ENCODE measurements around the gene MYRIP.

MYRIP gene

GRCh38 chr3:40096661-40097111 lies 287.3 kb downstream of the MYRIP start:
- no peak overlapping the region for H3K4me3 ChIP-seq (ENCODE audit: insufficient read depth in 1 of 2, low read depth in 1 of 2, low read length in 2 of 2)
- peaks cover 11% of the 10 kb centered on the region for H3K9me3 ChIP-seq (ENCODE audit: control insufficient read depth, low read length)
- H4K91ac ChIP-seq (ENCODE audit: low read length), result no peak overlapping the region
- H2AFZ ChIP-seq (ENCODE audit: low read depth, low read length), result no peak overlapping the region
- no peaks in the 10 kb centered on the region for H3K79me1 ChIP-seq (replicated peaks; ENCODE audit: low read length, poor library complexity, severe bottlenecking)
- H3K4ac ChIP-seq (ENCODE audit: low read depth in 1 of 2, low read length in 2 of 2), result no peak overlapping the region
- H3K27ac ChIP-seq (ENCODE audit: low read length, poor library complexity, severe bottlenecking), result no peak overlapping the region
- H3K18ac ChIP-seq (ENCODE audit: low read depth in 1 of 2, low read length in 2 of 2), result no peak overlapping the region
- H3K4me1 ChIP-seq (ENCODE audit: control insufficient read depth, insufficient read depth, low read depth, low read length), result peaks cover 1% of the 10 kb centered on the region
- no peak overlapping the region for H2BK12ac ChIP-seq (ENCODE audit: low read length in 2 of 2)
- no peak overlapping the region for H2BK5ac ChIP-seq (ENCODE audit: low read depth, low read length, poor library complexity, severe bottlenecking)
- no peak overlapping the region for H2BK120ac ChIP-seq (ENCODE audit: low read depth, low read length)
- H3K14ac ChIP-seq (ENCODE audit: low read length in 2 of 2), result no peak overlapping the region
- no peak overlapping the region for H4K8ac ChIP-seq (ENCODE audit: low read length)
- no peak overlapping the region for H3K23ac ChIP-seq (ENCODE audit: low read length in 2 of 2)
- no peak overlapping the region for H2BK15ac ChIP-seq (ENCODE audit: low read depth, poor library complexity, severe bottlenecking)
- H3K9ac ChIP-seq (ENCODE audit: low read length), result no peak overlapping the region
- DNase-seq, result no peak
- 88% methylated on average over 5 of the region's 6 CpGs for WGBS
- H3K27me3 ChIP-seq (ENCODE audit: control insufficient read depth in 1 of 2, insufficient read depth in 1 of 2, low read length in 2 of 2), result no peaks in the 10 kb centered on the region
- no peaks in the 10 kb centered on the region for H3K36me3 ChIP-seq (ENCODE audit: control insufficient read depth in 1 of 2, insufficient read depth in 2 of 2, low read depth in 1 of 2, low read length in 2 of 2)
- H3K4me2 ChIP-seq (ENCODE audit: low read length, poor library complexity, severe bottlenecking), result no peak overlapping the region
- H2AK5ac ChIP-seq (ENCODE audit: low read length, severe bottlenecking), result no peak overlapping the region

DNA sequence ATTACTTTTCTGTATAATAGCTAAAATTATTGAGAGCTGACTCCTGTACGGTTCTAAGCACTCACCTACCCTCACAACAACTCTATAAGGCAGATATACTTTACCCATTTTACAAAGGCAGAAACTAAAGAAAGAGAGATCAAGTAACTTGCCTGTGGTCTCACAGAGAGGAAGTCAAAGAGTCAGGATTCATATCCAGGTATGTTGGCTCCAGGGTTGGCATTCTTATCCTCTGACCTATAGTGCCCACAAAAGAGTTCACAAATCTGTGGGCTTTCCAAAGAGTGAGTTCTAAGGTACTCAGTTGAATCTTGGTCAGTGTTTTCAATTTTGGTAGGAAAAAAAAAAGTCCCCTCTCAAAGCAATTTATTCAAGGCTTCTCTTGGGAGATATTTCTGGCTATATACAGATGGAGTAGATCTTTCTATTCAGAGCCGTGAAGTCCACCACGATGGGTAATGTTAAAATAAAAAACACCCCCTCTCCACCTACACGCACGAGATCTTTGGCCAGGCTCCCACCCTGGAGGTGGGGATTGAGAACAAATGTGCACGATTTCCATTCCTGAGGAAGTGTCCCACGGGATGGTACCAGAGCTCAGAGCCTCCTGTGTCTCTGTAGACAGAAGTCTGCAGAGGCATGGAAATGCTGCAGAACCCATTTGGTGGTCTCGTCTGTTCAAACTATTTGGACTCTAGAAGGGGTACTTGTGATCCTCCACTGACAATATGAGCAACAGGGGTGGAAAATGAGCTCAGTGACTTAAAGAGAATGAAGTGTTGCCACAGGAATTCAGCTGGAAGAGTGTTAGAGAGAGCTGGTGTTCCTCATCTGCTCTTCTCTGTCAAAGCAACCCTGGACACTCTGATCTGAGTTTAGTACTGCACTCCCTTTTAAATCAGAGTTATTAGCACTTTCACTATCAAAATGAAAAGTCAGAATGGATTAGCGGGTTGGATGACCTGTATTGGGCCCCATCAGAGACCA lies 288.0 kb downstream of the MYRIP start:
- no peak overlapping the region for H3K27ac ChIP-seq (ENCODE audit: low read length, poor library complexity, severe bottlenecking)
- H4K8ac ChIP-seq (ENCODE audit: low read length), result no peak overlapping the region
- no peak overlapping the region for H3K4me2 ChIP-seq (ENCODE audit: low read length, poor library complexity, severe bottlenecking)
- peaks cover 17% of the 10 kb centered on the region for H3K9me3 ChIP-seq (ENCODE audit: control insufficient read depth, low read length)
- no peaks in the 10 kb centered on the region for H3K79me1 ChIP-seq (replicated peaks; ENCODE audit: low read length, poor library complexity, severe bottlenecking)
- H3K4me3 ChIP-seq (ENCODE audit: insufficient read depth in 1 of 2, low read depth in 1 of 2, low read length in 2 of 2), result no peak overlapping the region
- no peak overlapping the region for H3K23ac ChIP-seq (ENCODE audit: low read length in 2 of 2)
- H2AFZ ChIP-seq (ENCODE audit: low read depth, low read length), result no peak overlapping the region
- no peak overlapping the region for H3K4ac ChIP-seq (ENCODE audit: low read depth in 1 of 2, low read length in 2 of 2)
- H3K9ac ChIP-seq (ENCODE audit: low read length), result no peak overlapping the region
- H2BK5ac ChIP-seq (ENCODE audit: low read depth, low read length, poor library complexity, severe bottlenecking), result no peak overlapping the region
- no peaks in the 10 kb centered on the region for H3K36me3 ChIP-seq (ENCODE audit: control insufficient read depth in 1 of 2, insufficient read depth in 2 of 2, low read depth in 1 of 2, low read length in 2 of 2)
- H2BK15ac ChIP-seq (ENCODE audit: low read depth, poor library complexity, severe bottlenecking), result no peak overlapping the region
- no peak for DNase-seq
- WGBS, result 72% methylated on average over 5 of the region's 9 CpGs
- peaks cover 1% of the 10 kb centered on the region for H3K4me1 ChIP-seq (ENCODE audit: control insufficient read depth, insufficient read depth, low read depth, low read length)
- no peak overlapping the region for H2BK120ac ChIP-seq (ENCODE audit: low read depth, low read length)
- no peak overlapping the region for H4K91ac ChIP-seq (ENCODE audit: low read length)
- no peak overlapping the region for H3K14ac ChIP-seq (ENCODE audit: low read length in 2 of 2)
- H2AK5ac ChIP-seq (ENCODE audit: low read length, severe bottlenecking), result no peak overlapping the region
- H3K27me3 ChIP-seq (ENCODE audit: control insufficient read depth in 1 of 2, insufficient read depth in 1 of 2, low read length in 2 of 2), result no peaks in the 10 kb centered on the region
- H3K18ac ChIP-seq (ENCODE audit: low read depth in 1 of 2, low read length in 2 of 2), result no peak overlapping the region
- no peak overlapping the region for H2BK12ac ChIP-seq (ENCODE audit: low read length in 2 of 2)

DNA sequence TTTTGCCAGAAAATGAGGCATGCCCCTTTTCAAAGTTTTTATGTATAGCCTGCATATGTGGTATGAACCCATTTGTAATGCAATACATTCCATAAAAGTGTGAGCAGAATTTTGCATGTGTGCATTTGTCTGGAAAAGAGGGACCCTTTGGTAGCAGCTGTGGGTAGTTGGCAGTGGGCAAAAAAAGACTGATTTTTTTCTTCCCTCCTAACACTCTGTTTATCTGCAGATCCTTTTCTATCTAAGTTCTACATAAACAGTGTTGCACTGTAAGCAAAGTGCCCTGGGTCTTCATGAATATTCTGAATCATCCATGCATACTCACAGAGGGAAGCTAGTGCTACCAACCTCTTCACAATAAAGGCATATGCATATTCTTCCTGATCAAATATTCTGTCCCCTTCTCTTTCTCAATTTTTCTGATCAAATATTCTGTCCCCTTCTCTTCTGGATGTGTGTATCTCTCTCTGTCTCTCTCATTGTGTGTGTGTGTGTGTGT lies 288.9 kb downstream of the MYRIP start:
- no peak overlapping the region for H3K14ac ChIP-seq (ENCODE audit: low read length in 2 of 2)
- no peaks in the 10 kb centered on the region for H3K36me3 ChIP-seq (ENCODE audit: control insufficient read depth in 1 of 2, insufficient read depth in 2 of 2, low read depth in 1 of 2, low read length in 2 of 2)
- H3K27me3 ChIP-seq (ENCODE audit: control insufficient read depth in 1 of 2, insufficient read depth in 1 of 2, low read length in 2 of 2), result no peaks in the 10 kb centered on the region

DNA sequence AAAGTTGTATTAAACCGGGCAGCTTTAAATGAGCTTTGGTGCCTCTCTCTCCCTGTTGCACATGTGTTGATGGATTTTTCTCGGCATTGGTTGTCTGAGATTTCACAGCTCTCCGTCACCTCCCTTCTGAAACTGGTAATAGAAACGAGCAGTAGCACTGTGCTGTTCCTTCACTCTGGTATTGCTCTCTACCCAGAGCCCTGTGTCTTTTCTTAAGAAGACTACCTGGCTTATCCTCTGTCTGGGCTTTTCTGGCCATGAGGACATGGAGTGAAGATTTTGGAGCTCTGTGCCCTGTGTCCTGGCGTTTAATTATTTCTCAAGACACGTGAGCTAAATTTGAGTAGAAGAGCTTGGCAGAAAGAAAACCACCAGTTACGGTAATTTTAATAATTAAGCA lies 290.5 kb downstream of the MYRIP start:
- H3K14ac ChIP-seq (ENCODE audit: low read length in 2 of 2), result no peak overlapping the region
- no peak overlapping the region for H3K27ac ChIP-seq (ENCODE audit: low read length, poor library complexity, severe bottlenecking)
- no peak overlapping the region for H3K23ac ChIP-seq (ENCODE audit: low read length in 2 of 2)
- H2AK5ac ChIP-seq (ENCODE audit: low read length, severe bottlenecking), result no peak overlapping the region
- H2BK12ac ChIP-seq (ENCODE audit: low read length in 2 of 2), result no peak overlapping the region
- no peak overlapping the region for H3K4me3 ChIP-seq (ENCODE audit: insufficient read depth in 1 of 2, low read depth in 1 of 2, low read length in 2 of 2)
- peaks cover 17% of the 10 kb centered on the region for H3K9me3 ChIP-seq (ENCODE audit: control insufficient read depth, low read length)
- peaks cover 1% of the 10 kb centered on the region for H3K4me1 ChIP-seq (ENCODE audit: control insufficient read depth, insufficient read depth, low read depth, low read length)
- no peak overlapping the region for H3K4me2 ChIP-seq (ENCODE audit: low read length, poor library complexity, severe bottlenecking)
- no peaks in the 10 kb centered on the region for H3K27me3 ChIP-seq (ENCODE audit: control insufficient read depth in 1 of 2, insufficient read depth in 1 of 2, low read length in 2 of 2)
- no peak overlapping the region for H3K18ac ChIP-seq (ENCODE audit: low read depth in 1 of 2, low read length in 2 of 2)
- no peak for DNase-seq
- H3K9ac ChIP-seq (ENCODE audit: low read length), result no peak overlapping the region
- no peak overlapping the region for H2BK120ac ChIP-seq (ENCODE audit: low read depth, low read length)
- H2AFZ ChIP-seq (ENCODE audit: low read depth, low read length), result no peak overlapping the region
- WGBS, result 62% methylated on average over 6 of the region's 7 CpGs
- H3K79me1 ChIP-seq (replicated peaks; ENCODE audit: low read length, poor library complexity, severe bottlenecking), result no peaks in the 10 kb centered on the region
- no peak overlapping the region for H4K91ac ChIP-seq (ENCODE audit: low read length)
- H2BK15ac ChIP-seq (ENCODE audit: low read depth, poor library complexity, severe bottlenecking), result no peak overlapping the region
- H4K8ac ChIP-seq (ENCODE audit: low read length), result no peak overlapping the region
- no peak overlapping the region for H2BK5ac ChIP-seq (ENCODE audit: low read depth, low read length, poor library complexity, severe bottlenecking)
- no peaks in the 10 kb centered on the region for H3K36me3 ChIP-seq (ENCODE audit: control insufficient read depth in 1 of 2, insufficient read depth in 2 of 2, low read depth in 1 of 2, low read length in 2 of 2)
- H3K4ac ChIP-seq (ENCODE audit: low read depth in 1 of 2, low read length in 2 of 2), result no peak overlapping the region

More for the DNA sequence above, 288.9 kb downstream of the MYRIP start:
- Histone ChIP-seq H3K4ac (ENCODE audit: low read depth in 1 of 2, low read length in 2 of 2) (no peak overlapping the region), H2AK5ac (ENCODE audit: low read length, severe bottlenecking) (no peak overlapping the region), H4K8ac (ENCODE audit: low read length) (no peak overlapping the region), H3K9me3 (ENCODE audit: control insufficient read depth, low read length) (peaks cover 17% of the 10 kb centered on the region), H4K91ac (ENCODE audit: low read length) (no peak overlapping the region), H3K4me1 (ENCODE audit: control insufficient read depth, insufficient read depth, low read depth, low read length) (peaks cover 1% of the 10 kb centered on the region), H3K23ac (ENCODE audit: low read length in 2 of 2) (no peak overlapping the region), H2BK12ac (ENCODE audit: low read length in 2 of 2) (no peak overlapping the region), H2BK5ac (ENCODE audit: low read depth, low read length, poor library complexity, severe bottlenecking) (no peak overlapping the region), H2AFZ (ENCODE audit: low read depth, low read length) (no peak overlapping the region), H2BK15ac (ENCODE audit: low read depth, poor library complexity, severe bottlenecking) (no peak overlapping the region), H3K18ac (ENCODE audit: low read depth in 1 of 2, low read length in 2 of 2) (no peak overlapping the region), H3K4me2 (ENCODE audit: low read length, poor library complexity, severe bottlenecking) (no peak overlapping the region), H3K9ac (ENCODE audit: low read length) (no peak overlapping the region), H3K79me1 (replicated peaks; ENCODE audit: low read length, poor library complexity, severe bottlenecking) (no peaks in the 10 kb centered on the region), H2BK120ac (ENCODE audit: low read depth, low read length) (no peak overlapping the region), H3K27ac (ENCODE audit: low read length, poor library complexity, severe bottlenecking) (no peak overlapping the region), H3K4me3 (ENCODE audit: insufficient read depth in 1 of 2, low read depth in 1 of 2, low read length in 2 of 2) (no peak overlapping the region)
- no peak for DNase-seq
